ENCODE results near the gene PURB. TPM values are rescaled to one million over a fixed set of nuclear protein-coding genes. Genes with fewer than 3 reads are reported as not detected.
A peak's percentile ranks its signal among the peaks of the same experiment; 100 is the strongest.

The PURB gene
- total and polyA plus RNA-seq, 9 of the 15 experiments (the other 6 are each of a cell fraction or from before 2014, with no cell fraction given) = 1.6 to 14.1 (median 8.8) TPM

DNA sequence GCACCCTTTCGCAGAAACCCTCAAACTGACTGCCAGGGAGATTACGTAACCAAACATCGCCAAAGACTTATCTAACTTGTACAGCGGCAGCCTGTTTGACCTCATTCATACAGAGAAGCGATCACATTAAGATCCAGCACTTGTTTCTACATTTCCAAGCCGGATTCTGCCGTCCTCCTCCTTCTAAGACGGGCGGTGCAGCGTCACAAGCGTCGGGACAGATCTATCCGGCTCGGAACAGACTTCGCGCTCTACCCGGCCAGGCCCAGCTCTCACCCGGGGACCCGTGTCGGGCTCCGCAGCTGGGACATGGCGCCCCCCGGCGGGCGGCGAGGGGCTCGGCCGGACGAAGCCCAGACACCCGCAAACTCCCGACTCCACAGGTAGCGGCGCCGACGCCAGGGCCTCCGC is 37.8 kb downstream of the PURB start (continued):
- TF ChIP-seq, protein P1, sequence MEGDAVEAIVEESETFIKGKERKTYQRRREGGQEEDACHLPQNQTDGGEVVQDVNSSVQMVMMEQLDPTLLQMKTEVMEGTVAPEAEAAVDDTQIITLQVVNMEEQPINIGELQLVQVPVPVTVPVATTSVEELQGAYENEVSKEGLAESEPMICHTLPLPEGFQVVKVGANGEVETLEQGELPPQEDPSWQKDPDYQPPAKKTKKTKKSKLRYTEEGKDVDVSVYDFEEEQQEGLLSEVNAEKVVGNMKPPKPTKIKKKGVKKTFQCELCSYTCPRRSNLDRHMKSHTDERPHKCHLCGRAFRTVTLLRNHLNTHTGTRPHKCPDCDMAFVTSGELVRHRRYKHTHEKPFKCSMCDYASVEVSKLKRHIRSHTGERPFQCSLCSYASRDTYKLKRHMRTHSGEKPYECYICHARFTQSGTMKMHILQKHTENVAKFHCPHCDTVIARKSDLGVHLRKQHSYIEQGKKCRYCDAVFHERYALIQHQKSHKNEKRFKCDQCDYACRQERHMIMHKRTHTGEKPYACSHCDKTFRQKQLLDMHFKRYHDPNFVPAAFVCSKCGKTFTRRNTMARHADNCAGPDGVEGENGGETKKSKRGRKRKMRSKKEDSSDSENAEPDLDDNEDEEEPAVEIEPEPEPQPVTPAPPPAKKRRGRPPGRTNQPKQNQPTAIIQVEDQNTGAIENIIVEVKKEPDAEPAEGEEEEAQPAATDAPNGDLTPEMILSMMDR (IDR thresholded peaks at IDR 0.05 in 2 of 3, conservative IDR thresholded peaks at IDR 0.05 in 1 of 3; ENCODE audit: insufficient read depth in 2 of 3, low read depth in 1 of 3, low read length in 3 of 3) = peak; percentile 76 to 81 (median 79)
- TF ChIP-seq HIVEP1 (CRISPR knock-in tag; IDR thresholded peaks at IDR 0.05) = peak; percentile 53; the same call in 1 of the 2 replicates
- no peak for TF ChIP-seq ETV6 (IDR thresholded peaks at IDR 0.05; ENCODE audit: borderline replicate concordance in 1 of 2, low read depth in 2 of 2, low read length in 1 of 2)
- no peak for TF ChIP-seq ETV6 (CRISPR knock-in tag; IDR thresholded peaks at IDR 0.05; ENCODE audit: borderline replicate concordance)
- no peak; the same call in 1 of the 2 replicates for TF ChIP-seq DMBX1 (CRISPR knock-in tag; IDR thresholded peaks at IDR 0.05; ENCODE audit: borderline replicate concordance)
- TF ChIP-seq ZC3H8 (IDR thresholded peaks at IDR 0.05) = no peak
- peak in 1 of 2 experiments; percentile 54; a peak in 2 of 4 replicates for TF ChIP-seq MAZ (CRISPR knock-in tag; conservative IDR thresholded peaks at IDR 0.05 in 1 of 2, IDR thresholded peaks at IDR 0.05 in 1 of 2)
- peak; percentile 50 for TF ChIP-seq DACH1 (IDR thresholded peaks at IDR 0.05; ENCODE audit: partially characterized antibody)
- TF ChIP-seq ZNF584 (CRISPR knock-in tag; IDR thresholded peaks at IDR 0.05; ENCODE audit: low read depth) = peak; percentile 77; the same call in 1 of the 2 replicates
- peak; percentile 86 for TF ChIP-seq CBFA2T2 (conservative IDR thresholded peaks at IDR 0.05)
- TF ChIP-seq, protein P2, sequence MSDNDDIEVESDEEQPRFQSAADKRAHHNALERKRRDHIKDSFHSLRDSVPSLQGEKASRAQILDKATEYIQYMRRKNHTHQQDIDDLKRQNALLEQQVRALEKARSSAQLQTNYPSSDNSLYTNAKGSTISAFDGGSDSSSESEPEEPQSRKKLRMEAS (CRISPR knock-in tag; IDR thresholded peaks at IDR 0.05) = no peak
- no peak for TF ChIP-seq SP1 (CRISPR knock-in tag; IDR thresholded peaks at IDR 0.05)
- no peak for TF ChIP-seq RBM17 (IDR thresholded peaks at IDR 0.05; ENCODE audit: borderline replicate concordance, low read depth, low read length)
- TF ChIP-seq, protein P3, sequence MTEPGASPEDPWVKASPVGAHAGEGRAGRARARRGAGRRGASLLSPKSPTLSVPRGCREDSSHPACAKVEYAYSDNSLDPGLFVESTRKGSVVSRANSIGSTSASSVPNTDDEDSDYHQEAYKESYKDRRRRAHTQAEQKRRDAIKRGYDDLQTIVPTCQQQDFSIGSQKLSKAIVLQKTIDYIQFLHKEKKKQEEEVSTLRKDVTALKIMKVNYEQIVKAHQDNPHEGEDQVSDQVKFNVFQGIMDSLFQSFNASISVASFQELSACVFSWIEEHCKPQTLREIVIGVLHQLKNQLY (CRISPR knock-in tag; conservative IDR thresholded peaks at IDR 0.05) = no peak
- 0 out of 2 replicates have a peak, but pooled peaks have one; percentile 60 for TF ChIP-seq ZNF311 (CRISPR knock-in tag; IDR thresholded peaks at IDR 0.05)
- TF ChIP-seq ZNF124 (CRISPR knock-in tag; IDR thresholded peaks at IDR 0.05) = no peak
- TF ChIP-seq, protein P4, sequence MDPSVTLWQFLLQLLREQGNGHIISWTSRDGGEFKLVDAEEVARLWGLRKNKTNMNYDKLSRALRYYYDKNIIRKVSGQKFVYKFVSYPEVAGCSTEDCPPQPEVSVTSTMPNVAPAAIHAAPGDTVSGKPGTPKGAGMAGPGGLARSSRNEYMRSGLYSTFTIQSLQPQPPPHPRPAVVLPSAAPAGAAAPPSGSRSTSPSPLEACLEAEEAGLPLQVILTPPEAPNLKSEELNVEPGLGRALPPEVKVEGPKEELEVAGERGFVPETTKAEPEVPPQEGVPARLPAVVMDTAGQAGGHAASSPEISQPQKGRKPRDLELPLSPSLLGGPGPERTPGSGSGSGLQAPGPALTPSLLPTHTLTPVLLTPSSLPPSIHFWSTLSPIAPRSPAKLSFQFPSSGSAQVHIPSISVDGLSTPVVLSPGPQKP (CRISPR knock-in tag; IDR thresholded peaks at IDR 0.05) = no peak
- no peak; the same call in none of the 2 replicates for TF ChIP-seq ZEB2 (IDR thresholded peaks at IDR 0.05)
- TF ChIP-seq, protein P5, sequence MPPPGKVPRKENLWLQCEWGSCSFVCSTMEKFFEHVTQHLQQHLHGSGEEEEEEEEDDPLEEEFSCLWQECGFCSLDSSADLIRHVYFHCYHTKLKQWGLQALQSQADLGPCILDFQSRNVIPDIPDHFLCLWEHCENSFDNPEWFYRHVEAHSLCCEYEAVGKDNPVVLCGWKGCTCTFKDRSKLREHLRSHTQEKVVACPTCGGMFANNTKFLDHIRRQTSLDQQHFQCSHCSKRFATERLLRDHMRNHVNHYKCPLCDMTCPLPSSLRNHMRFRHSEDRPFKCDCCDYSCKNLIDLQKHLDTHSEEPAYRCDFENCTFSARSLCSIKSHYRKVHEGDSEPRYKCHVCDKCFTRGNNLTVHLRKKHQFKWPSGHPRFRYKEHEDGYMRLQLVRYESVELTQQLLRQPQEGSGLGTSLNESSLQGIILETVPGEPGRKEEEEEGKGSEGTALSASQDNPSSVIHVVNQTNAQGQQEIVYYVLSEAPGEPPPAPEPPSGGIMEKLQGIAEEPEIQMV (tag; conservative IDR thresholded peaks at IDR 0.05; ENCODE audit: low read depth) = no peak
- no peak; the same call in 1 of the 2 replicates for TF ChIP-seq FOSL1 (tag; conservative IDR thresholded peaks at IDR 0.05)
- no peak for TF ChIP-seq MAFF (IDR thresholded peaks at IDR 0.05; ENCODE audit: low read length)

Measured in K562 (cell line).